Amniotic stem cell (primary cell): ENCODE measurements around the gene PARD3B.
A peak's percentile ranks its signal among the peaks of the same experiment; 100 is the strongest.

Experiments
- DNase-seq: peaks from one replicate; lab custom pipeline; 2025; lab: John Stamatoyannopoulos, UW

Gene PARD3B

DNA sequence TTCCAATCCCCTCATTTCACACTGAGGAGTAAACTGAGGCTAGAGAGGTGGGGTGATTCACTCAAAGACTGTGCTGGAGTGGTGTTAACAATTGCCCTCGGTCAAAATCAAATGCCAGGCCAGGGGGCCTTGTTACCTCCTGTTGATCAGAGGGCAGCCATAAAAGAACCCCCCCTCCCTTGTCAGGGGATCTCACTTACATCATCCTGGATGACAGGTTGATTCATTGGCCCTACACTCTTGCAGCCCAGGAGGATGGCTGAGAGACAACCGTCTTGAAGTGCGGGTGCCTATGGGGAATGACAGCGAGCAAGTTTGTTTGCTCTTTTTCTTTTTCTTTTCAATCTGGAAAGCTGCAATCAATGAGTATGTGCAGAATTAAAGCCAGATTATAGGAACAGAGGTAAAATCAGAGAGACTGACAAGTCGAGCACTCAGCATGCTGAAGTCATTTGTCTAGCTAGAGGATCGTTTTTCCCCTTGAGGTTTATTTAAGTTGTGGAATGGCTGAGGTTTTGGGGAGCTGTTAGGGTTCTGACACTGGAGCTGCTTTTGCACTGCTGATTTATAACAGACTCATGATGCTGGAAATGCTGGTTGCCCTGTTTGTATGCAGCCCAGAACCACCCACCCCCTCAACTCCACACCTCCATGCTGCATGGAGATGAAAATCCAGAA is 1110.6 kb downstream of the PARD3B start:
- no peak for DNase-seq

DNA sequence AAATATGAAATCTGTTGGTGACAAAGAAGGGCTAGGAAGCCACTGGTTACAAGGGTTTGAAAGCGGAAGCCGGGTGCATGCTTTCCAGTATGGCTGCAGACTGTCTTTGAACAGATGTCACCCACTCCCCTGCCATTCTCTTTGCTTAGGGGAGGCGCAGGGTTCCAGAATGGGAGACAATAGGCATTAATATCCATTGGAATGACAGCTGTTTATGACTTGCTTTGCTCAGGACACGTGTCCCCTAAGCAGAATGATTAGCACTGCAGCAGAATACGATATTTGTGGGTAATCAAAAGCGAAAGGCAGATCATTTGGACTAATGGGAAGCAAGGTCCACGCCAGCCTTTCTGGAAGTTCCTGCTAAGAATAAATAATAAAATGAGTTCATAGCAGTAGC is 1111.2 kb downstream of the PARD3B start:
- DNase-seq, result no peak

DNA sequence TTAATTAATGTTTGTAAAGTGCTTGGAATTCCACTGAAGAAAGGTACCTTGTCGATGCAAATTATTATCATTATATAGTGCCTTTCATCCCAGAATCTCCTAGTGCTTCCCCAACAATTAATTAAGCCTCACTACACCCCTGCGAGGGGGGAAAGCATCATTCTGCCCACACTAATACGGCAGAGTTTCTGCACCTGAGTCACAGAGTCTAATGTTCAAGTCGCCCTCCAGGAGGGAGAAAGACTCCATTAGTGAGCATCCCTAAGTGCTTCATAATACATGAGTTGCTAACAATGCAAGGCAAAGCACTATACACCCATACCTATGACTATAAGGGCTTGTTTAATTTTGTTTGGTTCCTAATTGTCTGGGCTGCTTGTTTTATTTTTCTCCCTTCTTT is 1111.7 kb downstream of the PARD3B start:
- DNase-seq, result no peak

DNA sequence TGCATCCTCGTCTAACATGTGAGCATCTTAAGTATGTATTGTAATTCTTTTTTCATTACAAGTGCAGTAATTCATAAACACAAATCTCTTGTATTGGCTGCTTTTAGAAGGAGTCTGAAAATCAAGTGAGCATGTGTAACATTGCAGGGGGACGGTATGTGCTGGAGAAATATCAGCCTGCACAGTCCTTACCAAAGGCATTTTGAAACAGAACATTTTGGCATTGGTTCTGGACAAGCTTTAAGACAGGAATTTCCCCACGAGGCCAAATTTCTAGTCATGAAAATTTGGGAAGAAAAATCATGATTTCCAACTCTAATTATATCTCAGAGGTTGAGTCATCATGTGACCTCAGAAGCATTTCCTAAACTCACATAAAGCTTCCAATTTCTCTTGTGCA is 1112.3 kb downstream of the PARD3B start:
- no peak for DNase-seq

DNA sequence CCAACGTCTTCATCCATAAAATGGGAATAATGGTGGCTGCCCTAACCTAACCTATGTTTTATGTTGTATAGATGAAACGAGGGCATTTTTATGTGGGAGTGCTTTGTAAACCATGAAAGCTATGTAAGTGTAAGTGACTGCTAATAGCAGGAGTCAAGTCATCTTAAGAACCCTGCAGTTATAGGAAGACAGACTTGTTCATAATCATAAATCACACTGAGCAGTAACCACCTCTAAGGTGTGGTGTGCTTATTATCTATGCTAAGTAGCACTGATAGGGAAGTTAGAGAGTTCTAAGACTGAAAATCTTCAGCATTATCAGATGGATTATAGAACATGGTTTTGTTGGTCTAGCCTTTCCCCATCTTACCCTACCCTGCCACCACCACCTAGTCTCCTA is 1112.8 kb downstream of the PARD3B start:
- DNase-seq, result no peak

DNA sequence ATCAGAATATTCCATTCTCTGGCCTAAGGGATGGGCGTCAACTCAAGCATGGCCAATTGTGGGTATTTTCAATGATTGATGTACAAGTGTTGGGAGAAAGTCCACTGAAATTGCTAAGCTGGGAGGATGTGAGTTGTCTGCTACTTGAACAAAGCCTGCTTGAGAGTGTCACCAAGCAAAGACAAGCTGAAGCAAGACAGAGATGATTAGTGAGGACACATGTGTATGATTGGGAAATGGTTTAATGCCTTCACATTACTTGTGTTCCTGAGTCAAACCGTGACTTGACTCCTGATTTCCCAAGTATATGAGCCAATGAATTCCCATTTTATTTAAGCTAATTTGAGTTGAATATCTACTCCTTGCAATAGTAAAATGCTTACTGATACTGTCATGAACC is 1113.3 kb downstream of the PARD3B start:
- no peak for DNase-seq

DNA sequence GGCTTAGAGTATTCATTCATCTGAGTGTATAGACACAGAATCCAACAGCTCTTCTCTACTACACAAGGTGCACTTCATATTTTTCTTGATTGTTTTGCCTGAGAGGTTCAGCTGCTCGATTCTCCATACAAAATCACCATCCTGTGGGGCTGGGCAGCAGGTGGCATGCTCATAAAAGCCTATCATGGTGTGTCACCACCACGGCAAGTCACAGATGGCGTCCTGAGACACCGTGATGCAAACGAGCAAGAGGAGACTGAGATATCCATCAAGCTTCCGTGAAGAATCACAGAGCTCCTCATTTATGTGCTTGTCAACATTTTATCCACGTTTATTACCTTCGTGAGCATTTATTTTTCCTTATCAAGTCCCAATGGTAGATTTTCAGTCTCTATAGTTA is 1114.6 kb downstream of the PARD3B start:
- DNase-seq, result no peak

DNA sequence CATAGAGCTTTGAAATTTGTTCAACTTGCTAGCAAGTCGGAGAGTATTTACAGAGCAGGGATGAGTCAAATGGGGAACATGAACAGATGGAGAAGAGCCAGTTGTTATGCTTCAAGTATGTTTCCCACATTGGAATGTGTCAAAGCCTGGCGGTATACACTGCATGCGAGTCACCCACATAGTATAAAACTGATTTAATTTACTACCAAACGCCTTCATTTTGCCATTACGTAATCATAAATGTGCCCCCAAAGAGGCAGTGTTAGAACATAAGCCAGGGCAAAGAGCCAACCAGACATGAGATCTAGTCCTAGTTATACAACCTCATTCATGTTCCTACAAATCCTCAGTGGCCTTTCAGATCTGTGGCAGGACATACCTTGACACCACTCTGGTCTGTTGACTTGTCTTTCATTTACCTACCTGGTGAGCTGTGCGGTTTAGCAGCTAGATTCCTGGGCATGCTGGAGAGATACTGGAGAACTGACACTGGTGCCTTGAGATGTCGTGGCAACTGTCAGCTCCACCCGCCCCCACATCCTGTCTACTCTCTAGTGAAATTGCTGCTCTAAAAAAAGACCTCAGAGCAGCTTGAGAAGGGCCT is 1115.3 kb downstream of the PARD3B start:
- peak; percentile 71 for DNase-seq

DNA sequence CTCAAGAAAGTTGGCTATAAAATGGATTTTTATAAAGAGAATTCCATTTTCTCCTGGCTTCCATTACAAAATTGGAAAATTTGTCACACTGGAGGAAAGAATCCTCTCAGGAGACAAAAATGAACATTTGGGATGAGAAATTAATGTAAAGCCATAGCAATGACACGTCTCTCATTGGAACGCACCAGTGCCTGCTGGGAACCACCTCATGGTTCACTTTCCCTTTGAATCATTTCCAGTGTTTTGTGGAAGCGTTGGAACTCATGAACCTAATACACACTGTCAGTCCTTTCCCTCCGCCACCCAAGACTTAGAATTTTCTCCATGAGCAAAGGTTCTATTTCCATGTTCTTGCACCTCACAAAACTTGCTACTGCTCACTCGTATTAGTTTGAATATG is 1116.0 kb downstream of the PARD3B start:
- no peak for DNase-seq

DNA sequence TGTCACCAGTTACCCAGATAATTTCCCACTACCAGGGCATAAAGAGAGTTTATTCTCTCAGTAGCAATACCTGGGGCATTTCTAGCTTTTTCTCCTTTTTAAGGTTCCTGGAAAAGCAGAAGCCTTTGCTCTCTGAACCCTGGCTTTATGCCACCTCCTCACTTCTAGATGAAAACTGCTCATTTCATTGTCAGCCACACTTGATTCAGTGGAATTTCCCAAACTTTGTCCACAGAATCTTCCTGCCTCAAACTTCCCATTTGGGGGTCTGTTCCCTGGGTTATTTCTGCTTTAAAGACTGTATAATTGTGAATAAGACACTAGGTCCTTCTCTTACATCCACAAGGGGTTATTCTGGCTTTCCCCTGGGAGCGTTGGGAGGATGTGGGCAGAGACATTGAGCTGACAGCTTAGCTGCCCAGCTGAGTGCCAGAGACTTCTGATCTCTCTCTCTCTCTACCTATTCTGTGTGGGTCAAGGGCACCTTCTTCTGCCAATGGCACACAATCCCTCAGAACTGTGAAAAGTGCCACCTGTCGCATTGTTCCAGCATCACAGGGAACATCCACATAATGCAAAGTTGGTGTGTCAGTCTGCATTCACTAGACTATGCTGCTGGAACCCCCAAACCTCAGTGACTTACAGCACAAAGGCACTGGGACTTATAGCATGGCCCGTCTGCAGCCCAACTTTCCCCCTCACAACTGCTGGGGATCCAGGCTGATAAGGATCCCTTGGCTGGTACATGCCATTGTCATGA is 1117.1 kb downstream of the PARD3B start:
- DNase-seq, result no peak

DNA sequence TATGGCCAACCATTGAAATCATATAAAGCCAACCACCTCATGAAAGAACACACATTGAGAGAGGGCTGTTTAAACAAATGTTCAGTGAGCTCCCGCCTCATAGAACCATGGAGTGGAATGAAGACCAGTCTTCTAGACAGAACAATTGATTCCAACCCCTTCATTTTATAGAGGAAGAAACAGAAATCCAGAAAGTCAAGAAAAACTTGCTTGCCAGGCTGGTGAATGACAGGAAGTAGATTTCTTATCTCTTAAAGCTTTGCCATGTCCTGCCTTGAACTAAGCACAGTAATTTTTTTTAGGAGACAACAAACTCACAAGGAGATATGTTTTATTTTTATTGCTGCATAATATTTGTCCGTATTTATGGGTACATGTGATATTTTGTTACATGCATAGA is 1120.5 kb downstream of the PARD3B start:
- DNase-seq, result no peak
